ENCODE results near the gene BMP7.

BMP7 gene

DNA sequence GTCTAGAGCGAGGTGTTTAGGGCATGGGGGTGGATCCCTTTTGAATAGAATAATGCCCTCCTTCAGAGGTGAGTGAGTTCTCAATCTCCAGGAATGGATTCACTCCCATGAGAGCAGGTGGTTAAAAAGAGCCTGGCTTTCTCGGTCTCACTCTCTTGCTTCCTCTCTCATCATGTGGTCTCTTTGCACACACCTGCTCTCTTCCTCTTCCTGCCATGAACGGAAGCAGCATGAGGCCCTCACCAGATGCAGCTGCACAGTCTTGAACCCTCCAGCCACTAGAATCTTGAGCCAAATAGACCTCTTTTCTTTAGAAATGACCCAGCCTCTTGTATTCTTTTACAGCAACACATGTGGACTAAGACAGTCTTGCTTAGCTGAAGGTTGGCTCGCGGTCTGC is 119.3 kb downstream of the BMP7 start:
- DNase-seq (ENCODE audit: low read depth in 2 of 2): no peak

- DNase-seq (ENCODE audit: low read depth in 2 of 2): no peak
Measured at GRCh38 chr20:57146155-57146554, 120.3 kb downstream of the BMP7 start.

DNA sequence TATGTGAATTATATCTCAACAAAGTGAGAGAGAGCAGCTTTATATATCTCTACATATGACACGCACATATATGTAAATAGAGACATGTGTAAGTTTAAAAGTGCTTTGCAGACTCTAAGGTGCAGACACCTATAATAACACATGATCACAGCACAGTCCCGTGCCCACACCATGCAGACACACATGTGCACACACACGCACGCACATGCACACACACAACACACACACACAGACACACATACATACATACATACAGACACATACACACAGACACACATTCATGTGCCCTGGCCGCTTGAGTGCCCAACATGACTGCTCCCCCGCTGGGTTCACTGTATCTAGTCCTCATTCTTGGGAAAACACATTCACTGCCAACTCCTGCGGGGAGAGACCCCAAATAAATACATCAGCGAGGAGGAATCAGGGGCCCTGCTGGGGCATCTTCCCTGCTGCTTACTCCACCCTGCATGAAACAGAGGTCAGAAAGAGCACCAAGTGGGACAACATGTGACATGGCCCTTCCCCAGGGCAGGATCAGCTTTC is 121.3 kb downstream of the BMP7 start:
- DNase-seq (ENCODE audit: low read depth in 2 of 2): no peak

DNA sequence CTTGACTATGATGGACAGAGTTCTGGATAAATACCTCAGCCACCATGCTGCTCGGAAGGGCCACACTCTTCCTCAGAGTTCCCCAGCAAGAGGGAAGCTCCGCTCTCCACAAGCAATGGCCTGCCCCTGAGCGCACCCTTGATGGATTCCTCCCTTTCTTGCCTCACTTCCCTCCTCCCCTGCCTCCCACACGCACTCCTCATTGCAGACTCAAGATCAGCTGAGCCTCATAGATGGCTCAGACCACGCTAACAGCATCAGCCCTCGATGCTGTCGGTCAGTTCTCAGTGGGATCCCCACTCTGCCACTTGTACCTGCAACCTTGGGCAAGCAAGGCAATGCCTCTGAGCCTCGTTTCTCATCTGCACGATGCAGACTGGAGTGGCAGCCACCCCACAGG is 123.3 kb downstream of the BMP7 start:
- DNase-seq (ENCODE audit: low read depth in 2 of 2): no peak

GRCh38 chr20:57142667-57143066 is 123.8 kb downstream of the BMP7 start:
- DNase-seq (ENCODE audit: low read depth in 2 of 2): no peak

DNA sequence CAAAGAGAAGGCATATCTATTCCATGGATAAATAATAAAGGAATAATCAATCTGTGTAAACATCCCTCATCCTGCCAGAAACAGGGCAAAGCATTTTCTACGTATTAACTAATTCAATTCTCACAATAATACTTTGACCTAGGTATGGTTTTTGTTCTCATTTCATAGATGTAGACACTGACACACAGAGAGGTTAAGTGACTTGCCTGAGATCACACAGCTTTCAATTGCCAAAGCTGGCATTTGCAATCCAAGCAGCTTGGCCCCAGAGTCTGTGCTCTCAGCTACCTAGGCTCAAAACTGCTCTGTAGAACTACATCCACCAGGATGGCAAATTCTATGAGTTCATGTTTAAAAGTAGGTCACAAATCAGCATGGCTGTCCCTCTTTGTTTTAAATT is 124.9 kb downstream of the BMP7 start:
- no peak for DNase-seq (ENCODE audit: low read depth in 2 of 2)

GRCh38 chr20:57140416-57140965 is 126.0 kb downstream of the BMP7 start:
- DNase-seq (ENCODE audit: low read depth in 2 of 2): no peak

- DNase-seq (ENCODE audit: low read depth in 2 of 2): no peak
Measured at GRCh38 chr20:57139342-57140093, 126.9 kb downstream of the BMP7 start.

GRCh38 chr20:57138198-57138995 is 128.0 kb downstream of the BMP7 start:
- DNase-seq (ENCODE audit: low read depth in 2 of 2): no peak

DNA sequence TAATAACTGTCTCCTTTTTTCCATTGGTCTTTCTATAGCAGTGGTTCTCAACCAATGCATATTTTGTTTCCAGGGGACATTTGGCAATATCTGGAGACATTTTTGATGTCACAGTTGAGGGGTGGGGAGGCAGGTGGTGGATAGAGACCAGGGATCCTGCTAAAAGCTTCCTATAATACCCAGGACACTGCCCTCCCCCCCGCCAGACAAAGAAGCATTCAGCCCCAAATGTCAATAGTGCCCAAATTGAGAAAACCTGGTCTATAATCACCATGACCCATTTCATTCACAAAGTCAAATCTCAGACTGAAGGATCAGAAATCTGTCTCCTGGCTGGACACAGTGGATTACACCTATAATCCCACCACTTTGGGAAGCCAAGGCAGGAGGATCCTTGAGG is 128.8 kb downstream of the BMP7 start:
- DNase-seq (ENCODE audit: low read depth in 2 of 2): no peak

- DNase-seq (ENCODE audit: low read depth in 2 of 2): no peak
Measured at GRCh38 chr20:57136734-57137133, 129.7 kb downstream of the BMP7 start.

GRCh38 chr20:57135875-57136274 is 130.6 kb downstream of the BMP7 start:
- no peak for DNase-seq (ENCODE audit: low read depth in 2 of 2)

GRCh38 chr20:57134804-57135203 is 131.6 kb downstream of the BMP7 start:
- no peak for DNase-seq (ENCODE audit: low read depth in 2 of 2)

DNA sequence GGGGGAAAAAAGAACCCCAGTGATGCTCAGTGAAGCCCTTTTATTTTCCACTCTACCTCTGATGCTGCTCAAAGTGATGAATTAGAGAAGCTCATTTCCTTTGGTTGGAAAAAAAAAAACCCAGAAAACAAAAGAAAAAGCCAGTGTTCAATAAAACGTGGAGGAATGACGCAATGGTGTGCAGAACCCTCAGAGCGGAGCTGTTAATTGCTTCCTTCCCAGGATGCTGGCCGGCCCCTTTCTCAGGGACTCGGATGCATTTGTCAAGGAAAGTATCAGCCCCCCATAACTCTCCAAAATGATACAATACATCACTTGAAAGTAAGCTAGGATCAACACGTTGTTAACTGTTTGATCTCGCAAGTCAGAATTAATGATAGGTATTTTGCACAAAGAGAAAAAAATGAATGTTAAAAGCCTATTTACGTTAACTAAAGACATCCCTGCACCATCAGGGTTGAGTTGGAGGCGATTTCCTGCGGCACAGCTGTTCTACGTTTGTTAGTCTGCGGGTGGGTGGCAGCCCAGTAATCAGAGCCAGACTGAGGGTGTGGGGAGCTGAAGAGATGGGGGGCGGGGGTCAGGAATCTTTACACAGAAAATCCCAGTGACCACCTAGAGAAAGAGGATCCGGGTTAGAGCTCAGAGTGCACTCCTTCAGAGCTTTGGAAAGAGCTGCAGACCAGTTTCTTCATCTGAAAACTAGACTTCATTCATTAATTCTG is 132.4 kb downstream of the BMP7 start:
- DNase-seq (ENCODE audit: low read depth in 2 of 2): no peak

- DNase-seq (ENCODE audit: low read depth in 2 of 2): no peak
Measured at GRCh38 chr20:57131601-57132391, 134.6 kb downstream of the BMP7 start.

DNA sequence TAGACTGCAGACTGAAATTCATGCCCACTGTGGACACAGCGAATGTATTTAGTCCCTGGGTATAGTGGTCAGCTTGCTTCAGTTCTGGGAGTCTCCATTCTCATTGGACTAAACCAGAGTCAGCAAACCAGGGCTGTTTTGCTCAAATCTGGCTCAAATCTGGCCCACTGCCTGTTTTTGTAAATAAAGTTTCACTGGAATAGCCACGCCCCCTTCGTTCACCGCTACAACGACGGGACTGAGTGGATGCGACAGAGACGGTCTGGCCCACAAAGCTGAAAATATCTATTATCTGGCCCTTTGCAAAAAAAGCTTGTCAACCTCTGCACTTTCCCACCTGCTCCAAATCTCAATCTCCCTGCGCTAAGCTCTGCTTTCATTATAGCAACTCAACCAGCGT is 135.4 kb downstream of the BMP7 start:
- DNase-seq (ENCODE audit: low read depth in 2 of 2): no peak

- no peak for DNase-seq (ENCODE audit: low read depth in 2 of 2)
Measured at GRCh38 chr20:57130160-57130772, 136.2 kb downstream of the BMP7 start.

DNA sequence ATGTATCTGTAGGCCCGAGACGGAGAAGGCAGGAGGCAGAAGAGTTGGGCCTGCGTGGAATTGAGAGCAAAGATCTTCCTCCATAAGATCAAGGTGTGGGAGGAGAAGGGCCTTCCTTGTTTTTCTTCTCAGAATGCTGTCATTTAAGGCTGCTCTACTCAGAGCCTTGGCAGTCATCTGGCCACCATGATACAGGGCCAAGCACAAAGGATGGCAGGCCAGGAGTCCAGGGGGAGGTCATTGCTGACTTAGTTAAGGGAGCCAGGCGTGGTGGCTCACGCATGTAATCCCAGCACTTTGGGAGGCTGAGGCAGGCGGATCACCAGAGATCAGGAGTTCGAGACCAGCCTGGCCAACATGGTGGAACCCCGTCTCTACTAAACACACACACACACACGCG is 137.1 kb downstream of the BMP7 start:
- no peak for DNase-seq (ENCODE audit: low read depth in 2 of 2)

GRCh38 chr20:57128044-57128757 is 138.2 kb downstream of the BMP7 start:
- no peak for DNase-seq (ENCODE audit: low read depth in 2 of 2)

- no peak for DNase-seq (ENCODE audit: low read depth in 2 of 2)
Measured at GRCh38 chr20:57126481-57127092, 139.9 kb downstream of the BMP7 start.

All from stimulated activated CD8-positive, alpha-beta memory T cell treated with anti-CD3 and anti-CD28 coated beads, Interleukin-7, amount 100 ng/mL, for 1 hour (primary cell).